Bronchial epithelial cell (primary cell): Measurements from ENCODE around the gene SAYSD1. TPM values are rescaled to one million over a fixed set of nuclear protein-coding genes. Genes with fewer than 3 reads are reported as not detected.

Experiments used
- DNase-seq: peaks from one replicate; pipeline ENCODE4 v3.0.0-alpha.2; 2010; ENCODE audit warnings: low read depth
- FAIRE-seq: peaks from 2 replicates; lab custom pipeline; 2011; peaks lifted over from hg19 to GRCh38; lab: Jason Lieb, UNC
- H3K27me3 ChIP-seq: 2 replicates; pipeline ENCODE4 v1.5.1; 2011; ENCODE audit warnings: low read length; ENCODE audit not compliant: control insufficient read depth, insufficient read depth
- H3K36me3 ChIP-seq: 2 replicates; pipeline ENCODE4 v1.5.1; 2011; ENCODE audit warnings: low read length; ENCODE audit not compliant: control insufficient read depth, insufficient read depth
- H3K4me3 ChIP-seq: 2 replicates; pipeline ENCODE4 v1.5.1; 2011; ENCODE audit warnings: mild to moderate bottlenecking, low read depth, low read length, control low read depth
- CTCF ChIP-seq: IDR thresholded peaks from 2 replicates; pipeline ENCODE4 v1.5.1; 2011; ENCODE audit warnings: mild to moderate bottlenecking, moderate library complexity, low read length, control low read depth, inconsistent platforms; ENCODE audit not compliant: insufficient read depth, severe bottlenecking
- total RNA-seq: library from RNA; depleted of rRNA; stranded (reverse); fragments of >200 nt; gene quantifications from 2 replicates; pipeline ENCODE4 v1.2.1, GENCODE V29; 2014

The SAYSD1 gene
- total RNA-seq = 9.0 and 14.2 TPM in 2 replicates

DNA sequence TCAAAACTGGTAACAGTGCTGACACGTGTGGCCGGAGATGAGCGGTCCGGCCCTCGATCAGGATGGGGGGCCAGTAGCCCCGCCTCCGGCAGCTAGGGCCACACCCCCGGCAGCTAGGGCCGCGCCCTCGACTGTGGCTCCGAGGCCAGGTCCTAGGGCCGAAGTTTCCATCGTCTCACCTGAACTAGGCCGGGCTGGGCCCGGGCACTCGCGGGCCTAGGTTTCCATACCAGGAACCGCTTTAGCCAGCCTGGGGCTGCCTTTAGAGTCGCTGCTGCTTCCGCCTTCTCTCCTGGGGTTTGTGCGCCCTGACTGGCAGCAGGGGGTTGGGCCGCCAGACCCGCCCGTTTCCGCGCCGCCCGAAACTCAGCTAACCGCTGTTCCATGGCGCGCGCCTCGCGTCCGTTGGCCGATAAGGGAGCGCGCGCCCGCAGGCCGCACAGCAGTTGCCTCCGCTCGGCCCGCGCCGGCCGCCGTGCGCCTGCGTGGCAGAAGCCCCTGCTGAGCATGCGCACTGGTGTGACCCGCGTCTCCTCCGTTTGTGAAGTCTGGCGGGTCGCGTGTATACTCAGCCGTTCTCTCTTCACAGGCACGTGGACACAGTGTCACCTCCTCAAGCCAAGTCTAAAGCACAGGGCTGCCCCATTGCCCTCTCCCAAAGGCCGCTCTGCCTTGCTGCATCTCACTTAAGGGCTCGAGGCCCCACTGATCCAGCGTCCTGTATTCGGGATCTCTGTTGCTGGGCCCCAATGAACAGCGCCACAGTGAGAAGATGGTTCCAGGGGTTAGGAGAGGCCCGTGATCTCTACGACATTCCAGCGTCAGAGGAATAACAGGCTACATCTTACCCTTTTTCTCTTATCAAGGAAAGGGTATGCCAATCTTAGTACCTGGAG is at the start of gene SAYSD1:
TSS of gene SAYSD1 (minus strand) at position 483 of the 896 bp plus-strand sequence. CDS start at position 386, 97 bp downstream.
- TF ChIP-seq CTCF = no peak
- no peaks in the 10 kb centered on the region for H3K27me3 ChIP-seq
- peak within 1 kb of the TSS; percentile 59 for H3K4me3 ChIP-seq
- FAIRE-seq (no peak), DNase-seq (peak; percentile 81)
- no peaks in the 10 kb centered on the region for H3K36me3 ChIP-seq

DNA sequence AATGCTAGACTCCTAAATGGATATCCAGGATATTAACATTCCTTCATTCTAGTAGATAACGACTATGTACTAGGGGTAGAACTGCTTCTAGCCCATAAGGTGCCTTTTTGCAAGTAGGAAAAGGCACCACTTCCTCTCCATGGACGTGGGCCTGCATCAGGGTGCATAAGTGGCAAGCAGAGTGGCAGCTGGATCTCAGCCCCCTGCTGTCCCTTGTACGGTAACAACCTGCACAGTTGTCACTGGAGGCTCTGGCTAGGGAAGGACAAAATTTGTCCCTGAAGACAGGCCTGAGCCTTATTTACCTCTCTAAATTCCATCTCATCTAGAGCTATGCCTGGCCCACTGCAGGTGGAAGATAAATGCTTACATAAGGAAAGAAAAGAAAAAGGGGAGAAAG is 42.5 kb upstream of the SAYSD1 start:
- no peak for TF ChIP-seq CTCF
- no peak for DNase-seq
- Histone ChIP-seq H3K27me3 (no peaks in the 10 kb centered on the region), H3K4me3 (no peak overlapping the region), H3K36me3 (no peaks in the 10 kb centered on the region)
- no peak for FAIRE-seq

DNA sequence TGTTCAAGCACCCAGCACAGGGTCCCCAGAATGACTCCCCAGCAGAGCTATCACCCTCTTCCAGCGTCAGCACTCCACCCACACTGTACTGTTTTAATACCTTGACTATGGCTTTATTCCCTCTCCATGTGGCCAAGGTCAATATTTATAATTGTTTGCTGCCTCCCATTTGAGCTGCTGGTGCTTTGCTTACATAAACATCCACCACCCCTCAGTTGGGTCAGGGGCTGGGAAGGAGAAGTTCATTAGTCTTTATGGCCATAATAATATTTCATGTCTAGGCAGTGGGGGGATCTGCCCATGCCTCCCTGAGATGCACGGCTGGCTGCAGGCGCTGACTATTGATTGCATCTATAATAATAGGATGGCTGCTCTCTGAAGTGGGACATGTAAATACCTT is 41.8 kb upstream of the SAYSD1 start:
- no peaks in the 10 kb centered on the region for H3K36me3 ChIP-seq
- no peak for FAIRE-seq

GRCh38 chr6:39154705-39155104 is 39.7 kb upstream of the SAYSD1 start:
- no peak for TF ChIP-seq CTCF
- DNase-seq (no peak), FAIRE-seq (no peak)
- Histone ChIP-seq H3K36me3 (no peaks in the 10 kb centered on the region), H3K27me3 (no peaks in the 10 kb centered on the region), H3K4me3 (no peak overlapping the region)

More for the DNA sequence above, 41.8 kb upstream of the SAYSD1 start:
- no peak for TF ChIP-seq CTCF
- H3K27me3 ChIP-seq = no peaks in the 10 kb centered on the region
- no peak for DNase-seq
- no peak overlapping the region for H3K4me3 ChIP-seq

GRCh38 chr6:39153766-39154397 is 38.9 kb upstream of the SAYSD1 start:
- H3K4me3 ChIP-seq = no peak overlapping the region
- H3K36me3 ChIP-seq = no peaks in the 10 kb centered on the region
- DNase-seq (no peak), FAIRE-seq (no peak)
- no peak for TF ChIP-seq CTCF
- H3K27me3 ChIP-seq = no peaks in the 10 kb centered on the region
